NCI-H1436 (cell line): Measurements from ENCODE around the gene GPC1.

Source experiments
- DNase-seq: peaks from one replicate; lab custom pipeline; 2025; lab: John Stamatoyannopoulos, UW

The GPC1 gene

GRCh38 chr2:240442891-240443715, 7.6 kb downstream of the GPC1 start:
- no peak for DNase-seq

GRCh38 chr2:240443891-240444301, 8.4 kb downstream of the GPC1 start:
- DNase-seq = no peak

- no peak for DNase-seq
Measured at GRCh38 chr2:240444464-240444863, 9.0 kb downstream of the GPC1 start.

GRCh38 chr2:240445961-240446663, 10.6 kb downstream of the GPC1 start:
- no peak for DNase-seq

- DNase-seq = no peak
Measured at GRCh38 chr2:240446664-240447175, 11.3 kb downstream of the GPC1 start.

- no peak for DNase-seq
Measured at GRCh38 chr2:240447331-240447730, 11.9 kb downstream of the GPC1 start.

GRCh38 chr2:240447934-240448333, 12.5 kb downstream of the GPC1 start:
- no peak for DNase-seq

- no peak for DNase-seq
Measured at GRCh38 chr2:240448387-240449274, 13.2 kb downstream of the GPC1 start.

GRCh38 chr2:240449764-240450531, 14.5 kb downstream of the GPC1 start:
- peak; percentile 81 for DNase-seq

- DNase-seq = no peak
Measured at GRCh38 chr2:240450532-240451107, 15.2 kb downstream of the GPC1 start.

GRCh38 chr2:240451108-240451611, 15.7 kb downstream of the GPC1 start:
- DNase-seq = no peak

GRCh38 chr2:240451791-240452461, 16.5 kb downstream of the GPC1 start:
- no peak for DNase-seq

- no peak for DNase-seq
Measured at GRCh38 chr2:240452462-240453256, 17.2 kb downstream of the GPC1 start.

- no peak for DNase-seq
Measured at GRCh38 chr2:240453461-240454105, 18.1 kb downstream of the GPC1 start.

- no peak for DNase-seq
Measured at GRCh38 chr2:240454106-240454901, 18.8 kb downstream of the GPC1 start.

GRCh38 chr2:240455272-240455646, 19.8 kb downstream of the GPC1 start:
- DNase-seq = no peak

- no peak for DNase-seq
Measured at GRCh38 chr2:240455647-240456446, 20.4 kb downstream of the GPC1 start.
